ENCODE measurements around the gene RSPH3. TPM values are rescaled to one million over a fixed set of nuclear protein-coding genes. Genes with fewer than 3 reads are reported as not detected.

RSPH3 gene
- total RNA-seq, 1 donor from 2014 or later, result 1.8 TPM

- intact Hi-C loops (cut with micrococcal nuclease), result no loop called here
Observed at GRCh38 chr6:158938811-158939254, 61.2 kb downstream of the RSPH3 start.

GRCh38 chr6:158938220-158938619 is 61.8 kb downstream of the RSPH3 start:
- intact Hi-C loops (cut with micrococcal nuclease), result no loop called here

- intact Hi-C loops (cut with micrococcal nuclease), result no loop called here
Observed at GRCh38 chr6:158934157-158934556, 65.8 kb downstream of the RSPH3 start.

DNA sequence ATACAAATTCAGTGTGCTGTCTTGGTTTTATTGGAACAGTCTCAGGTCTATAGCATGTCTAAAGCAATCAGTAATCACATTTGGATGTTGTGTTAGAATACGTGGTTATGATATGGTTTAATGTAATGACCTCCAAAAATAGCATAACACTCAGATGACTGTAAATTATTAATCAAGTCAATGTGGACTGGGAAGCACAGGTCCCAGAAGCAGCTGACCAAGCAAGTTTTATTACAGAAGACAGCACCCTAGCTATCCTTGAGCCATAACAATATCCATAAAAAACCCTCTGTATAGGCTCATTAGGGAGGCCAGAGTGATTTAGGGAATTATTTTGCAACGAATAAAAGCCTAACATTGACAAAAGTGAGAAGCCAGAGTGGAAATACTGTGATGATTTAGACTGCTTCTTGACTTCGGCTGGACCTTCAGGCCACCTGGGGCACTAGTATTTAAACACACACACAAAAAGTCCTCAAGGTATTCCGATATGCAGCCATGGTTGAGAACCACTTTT is 66.9 kb downstream of the RSPH3 start:
- intact Hi-C loops (cut with micrococcal nuclease), result no loop called here

- intact Hi-C loops (cut with micrococcal nuclease), result no loop called here
Observed at GRCh38 chr6:158928068-158928467, 71.9 kb downstream of the RSPH3 start.

DNA sequence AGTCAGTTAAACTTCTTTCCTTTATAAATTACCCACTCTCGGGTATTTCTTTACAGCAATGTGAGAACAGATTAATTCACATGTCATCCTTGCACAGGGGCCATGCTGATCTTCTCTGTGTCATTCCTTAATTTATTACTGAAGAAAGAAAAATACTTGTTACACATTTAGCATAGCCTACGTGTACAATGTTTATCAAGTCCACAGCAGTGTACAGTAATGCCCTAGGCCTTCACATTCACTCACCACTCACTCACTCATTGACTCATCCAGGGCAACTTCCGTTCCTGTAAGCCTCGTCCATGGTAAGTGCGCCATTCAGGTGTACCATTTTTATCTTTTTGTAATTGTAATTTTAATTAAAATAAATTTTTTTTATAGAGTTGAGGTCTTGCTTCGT is 73.6 kb downstream of the RSPH3 start:
- intact Hi-C loops (cut with micrococcal nuclease), result no loop called here

DNA sequence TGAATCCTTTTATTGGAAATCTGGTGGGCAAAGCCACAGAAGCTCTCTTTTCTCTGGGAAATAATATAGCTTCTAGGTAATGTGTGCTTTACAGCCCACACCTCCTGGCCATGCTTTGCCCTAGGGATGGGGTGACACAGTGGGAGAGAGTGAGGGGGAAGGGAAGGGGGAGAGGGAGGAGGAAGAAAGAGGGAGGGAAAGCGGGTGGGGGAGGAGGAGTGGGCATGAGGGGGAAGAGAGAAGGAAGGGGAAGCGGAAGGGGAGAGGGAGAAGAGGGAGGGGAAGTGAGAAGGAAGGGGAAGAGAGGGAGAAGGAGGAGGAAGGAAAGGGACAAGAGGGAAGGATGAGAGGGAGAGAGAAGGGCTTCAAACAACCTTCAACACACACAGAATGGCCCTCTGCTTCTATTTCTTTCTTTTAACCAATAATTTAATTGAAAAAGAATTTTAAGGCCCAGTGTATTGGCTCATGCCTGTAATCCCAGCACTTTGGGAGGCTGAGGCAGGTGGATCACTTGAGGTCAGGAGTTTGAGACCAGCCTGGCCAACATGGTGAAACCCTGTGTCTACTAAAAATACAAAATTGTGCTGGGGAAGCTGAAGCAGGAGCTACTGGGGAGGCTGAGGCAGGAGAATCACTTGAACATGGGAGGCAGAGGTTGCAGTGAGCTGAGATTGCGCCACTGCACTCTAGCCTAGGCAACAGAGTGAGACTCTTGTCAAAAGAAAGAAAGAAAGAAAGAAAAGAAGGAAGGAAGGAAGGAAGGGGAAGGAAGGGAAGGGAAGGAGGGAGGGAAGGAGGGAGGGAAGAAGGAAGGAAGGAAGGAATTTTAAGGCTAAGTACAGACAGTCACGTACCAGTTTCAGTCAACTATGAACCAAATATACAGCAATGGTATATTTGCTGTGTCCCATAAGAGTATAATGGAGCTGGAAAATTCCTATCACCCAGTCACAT is 75.2 kb downstream of the RSPH3 start:
- intact Hi-C loops (cut with micrococcal nuclease), result no loop called here

GRCh38 chr6:158923805-158924498 is 76.0 kb downstream of the RSPH3 start:
- intact Hi-C loops (cut with micrococcal nuclease), result no loop called here

Other genes starting within 250 kb of the RSPH3 start
- 244 and 252 TPM in 2 replicates for gene EZR, start 180.8 kb downstream of the RSPH3 start, total RNA-seq
- 45.6 and 51.2 TPM in 2 replicates for gene TAGAP, start 44.8 kb upstream of the RSPH3 start, total RNA-seq
- gene FNDC1, start 169.2 kb upstream of the RSPH3 start, total RNA-seq, result not detected in 2 replicates

Data from T-helper 2 cell treated with Interferon-gamma antibody and Interleukin-4, amounts not matched to agents 100 ng/mL and 5 ng/mL, for 36 hours (primary cell).